HUES6 (cell line): ENCODE results near the gene PARS2.

Experiments used
- H3K27ac ChIP-seq: 2 replicates; pipeline ENCODE4 v1.7.0; 2013; ENCODE audit warnings: low read depth, mild to moderate bottlenecking, low read length, inconsistent platforms
- H3K27me3 ChIP-seq: 2 replicates; pipeline ENCODE4 v1.6.1; 2013; ENCODE audit warnings: low read length; ENCODE audit not compliant: control insufficient read depth, insufficient read depth
- H3K36me3 ChIP-seq: 2 replicates; pipeline ENCODE4 v1.6.1; 2013; ENCODE audit warnings: low read length; ENCODE audit not compliant: control insufficient read depth, insufficient read depth
- H3K4me1 ChIP-seq: 2 replicates; pipeline ENCODE4 v1.6.1; 2013; ENCODE audit warnings: low read length; ENCODE audit not compliant: control insufficient read depth, insufficient read depth
- H3K4me3 ChIP-seq: 2 replicates; pipeline ENCODE4 v1.5.1; 2013; ENCODE audit warnings: low read depth, low read length
- H3K9ac ChIP-seq: one replicate; pipeline ENCODE4 v1.6.1; 2013; ENCODE audit warnings: mild to moderate bottlenecking, low read length
- H3K9me3 ChIP-seq: 2 replicates; pipeline ENCODE4 v1.6.1; 2013; ENCODE audit warnings: low read depth, low read length; ENCODE audit not compliant: control insufficient read depth, insufficient read depth

The PARS2 gene

GRCh38 chr1:54798206-54798605 is 33.9 kb upstream of the PARS2 start:
- Histone ChIP-seq H3K9ac (no peak overlapping the region), H3K9me3 (no peaks in the 10 kb centered on the region), H3K4me3 (no peak overlapping the region)

GRCh38 chr1:54796902-54797301 is 32.6 kb upstream of the PARS2 start:
- peaks cover 31% of the 10 kb centered on the region for H3K27me3 ChIP-seq
- H3K36me3 ChIP-seq, result no peaks in the 10 kb centered on the region
- H3K27ac ChIP-seq, result no peak overlapping the region

More at GRCh38 chr1:54798206-54798605, 33.9 kb upstream of the PARS2 start:
- no peaks in the 10 kb centered on the region for H3K36me3 ChIP-seq
- peaks cover 32% of the 10 kb centered on the region for H3K27me3 ChIP-seq
- no peak overlapping the region for H3K27ac ChIP-seq
- peaks cover 26% of the 10 kb centered on the region for H3K4me1 ChIP-seq

GRCh38 chr1:54795841-54796468 is 31.6 kb upstream of the PARS2 start:
- H3K4me1 ChIP-seq, result peaks cover 17% of the 10 kb centered on the region

More at GRCh38 chr1:54796902-54797301, 32.6 kb upstream of the PARS2 start:
- Histone ChIP-seq H3K9me3 (peaks cover 4% of the 10 kb centered on the region; the same call in 1 of the 2 replicates), H3K4me1 (peaks cover 26% of the 10 kb centered on the region), H3K4me3 (no peak overlapping the region), H3K9ac (no peak overlapping the region)

GRCh38 chr1:54795356-54795665 is 31.0 kb upstream of the PARS2 start:
- H3K27me3 ChIP-seq, result peaks cover 15% of the 10 kb centered on the region
- H3K9ac ChIP-seq, result no peak overlapping the region
- H3K36me3 ChIP-seq, result no peaks in the 10 kb centered on the region
- no peak overlapping the region for H3K27ac ChIP-seq
- H3K4me1 ChIP-seq, result peaks cover 13% of the 10 kb centered on the region
- H3K4me3 ChIP-seq, result no peak overlapping the region
- peaks cover 4% of the 10 kb centered on the region; the same call in 1 of the 2 replicates for H3K9me3 ChIP-seq

More at GRCh38 chr1:54795841-54796468, 31.6 kb upstream of the PARS2 start:
- Histone ChIP-seq H3K36me3 (no peaks in the 10 kb centered on the region), H3K9ac (no peak overlapping the region), H3K9me3 (peaks cover 4% of the 10 kb centered on the region; the same call in 1 of the 2 replicates), H3K27ac (no peak overlapping the region), H3K4me3 (no peak overlapping the region), H3K27me3 (peaks cover 21% of the 10 kb centered on the region)

GRCh38 chr1:54794451-54795355 is 30.4 kb upstream of the PARS2 start:
- H3K9me3 ChIP-seq, result peaks cover 4% of the 10 kb centered on the region; the same call in 1 of the 2 replicates
- H3K9ac ChIP-seq, result no peak overlapping the region
- H3K27ac ChIP-seq, result no peak overlapping the region
- peaks cover 9% of the 10 kb centered on the region for H3K27me3 ChIP-seq
- peaks cover 13% of the 10 kb centered on the region for H3K4me1 ChIP-seq
- no peaks in the 10 kb centered on the region for H3K36me3 ChIP-seq
- H3K4me3 ChIP-seq, result no peak overlapping the region

GRCh38 chr1:54792686-54793282 is 28.5 kb upstream of the PARS2 start:
- H3K36me3 ChIP-seq, result no peaks in the 10 kb centered on the region
- no peaks in the 10 kb centered on the region for H3K27me3 ChIP-seq
- H3K9me3 ChIP-seq, result peaks cover 4% of the 10 kb centered on the region; the same call in 1 of the 2 replicates
- H3K4me3 ChIP-seq, result no peak overlapping the region
- peaks cover 22% of the 10 kb centered on the region for H3K4me1 ChIP-seq
- no peak overlapping the region for H3K27ac ChIP-seq
- no peak overlapping the region for H3K9ac ChIP-seq

- H3K27ac ChIP-seq, result no peak overlapping the region
- no peaks in the 10 kb centered on the region for H3K36me3 ChIP-seq
- H3K27me3 ChIP-seq, result no peaks in the 10 kb centered on the region
- no peak overlapping the region for H3K4me3 ChIP-seq
- peaks cover 4% of the 10 kb centered on the region; the same call in 1 of the 2 replicates for H3K9me3 ChIP-seq
- peaks cover 22% of the 10 kb centered on the region for H3K4me1 ChIP-seq
- no peak overlapping the region for H3K9ac ChIP-seq
These were observed 27.7 kb upstream of the PARS2 start for GRCh38 chr1:54791880-54792522.

GRCh38 chr1:54788459-54788858 is 24.1 kb upstream of the PARS2 start:
- H3K27me3 ChIP-seq, result no peaks in the 10 kb centered on the region
- no peak overlapping the region for H3K4me3 ChIP-seq
- peaks cover 9% of the 10 kb centered on the region for H3K4me1 ChIP-seq
- no peak overlapping the region for H3K27ac ChIP-seq
- no peaks in the 10 kb centered on the region for H3K36me3 ChIP-seq
- H3K9me3 ChIP-seq, result peaks cover 4% of the 10 kb centered on the region; the same call in 1 of the 2 replicates
- no peak overlapping the region for H3K9ac ChIP-seq

GRCh38 chr1:54787604-54788003 is 23.3 kb upstream of the PARS2 start:
- peaks cover 7% of the 10 kb centered on the region for H3K27me3 ChIP-seq

GRCh38 chr1:54786778-54787177 is 22.5 kb upstream of the PARS2 start:
- H3K9me3 ChIP-seq, result no peaks in the 10 kb centered on the region
- no peaks in the 10 kb centered on the region for H3K36me3 ChIP-seq
- H3K4me1 ChIP-seq, result peaks cover 9% of the 10 kb centered on the region
- H3K27ac ChIP-seq, result no peak overlapping the region
- no peak overlapping the region for H3K4me3 ChIP-seq
- no peak overlapping the region for H3K9ac ChIP-seq
- H3K27me3 ChIP-seq, result peaks cover 15% of the 10 kb centered on the region

More at GRCh38 chr1:54787604-54788003, 23.3 kb upstream of the PARS2 start:
- Histone ChIP-seq H3K27ac (no peak overlapping the region), H3K9ac (no peak overlapping the region), H3K4me1 (peaks cover 9% of the 10 kb centered on the region), H3K36me3 (no peaks in the 10 kb centered on the region), H3K4me3 (no peak overlapping the region), H3K9me3 (peaks cover 4% of the 10 kb centered on the region; the same call in 1 of the 2 replicates)
